Left cardiac atrium (tissue), 4 donors: ENCODE measurements around the gene TEX36. TPM values are rescaled to one million over a fixed set of nuclear protein-coding genes. Genes with fewer than 3 reads are reported as not detected.
"Not testable (repeated sequence)": the region's sequence is repeated elsewhere in the genome, so short reads cannot be mapped to it uniquely, and the experiment has no call there.

Experiments
- ATAC-seq, 2 donors: fragments of 200-7000 bp; cut with Tn5 transposase; one replicate each; pipeline ENCODE4 v1.9.1; 2020; ENCODE audit warnings: mild to moderate bottlenecking in 2 of 2, moderate library complexity in 2 of 2
- DNase-seq: peaks from one replicate; pipeline ENCODE4 v3.0.0-alpha.2; 2020
- intact Hi-C, 2 donors: fragments of 100-400 bp; cut with DNase I; formaldehyde crosslinking; loops; one replicate each; pipeline versions ENCODE4 v1.14.1 to v1.15.1; 2022 to 2023
- long read RNA-seq: library from polyadenylated mRNA; unstranded; transcript quantifications from one replicate; pipeline ENCODE4 v2.0.0, GENCODE V29; 2021
- total RNA-seq, 2 donors: library from RNA; stranded (reverse); fragmentation: NEBNext Ultra II Directional; extraction: Animal tissue kit (Norgen Biotek cat#: 25700); gene quantifications; one replicate each; pipeline ENCODE4 v1.2.1, GENCODE V29; 2021
- donor health status: DM: no; HTN: yes; CAD: no.
- donor health status: DM: no; HTN: yes; CAD: no; lungs with severe emphysema.
- donor health status: DM: yes; HTN: yes; CAD: no.
- donor health status: Dilated cardiomyopathy.

TEX36 gene, protein sequence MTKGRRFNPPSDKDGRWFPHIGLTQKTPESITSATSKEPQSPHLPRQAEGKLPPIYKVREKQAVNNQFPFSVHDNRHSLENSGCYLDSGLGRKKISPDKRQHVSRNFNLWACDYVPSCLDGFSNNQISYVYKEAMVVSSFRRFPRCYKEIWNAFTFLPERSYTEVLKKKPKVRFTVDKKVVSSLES
- total RNA-seq, result not detected
- long read RNA-seq, result 0 reads

DNA sequence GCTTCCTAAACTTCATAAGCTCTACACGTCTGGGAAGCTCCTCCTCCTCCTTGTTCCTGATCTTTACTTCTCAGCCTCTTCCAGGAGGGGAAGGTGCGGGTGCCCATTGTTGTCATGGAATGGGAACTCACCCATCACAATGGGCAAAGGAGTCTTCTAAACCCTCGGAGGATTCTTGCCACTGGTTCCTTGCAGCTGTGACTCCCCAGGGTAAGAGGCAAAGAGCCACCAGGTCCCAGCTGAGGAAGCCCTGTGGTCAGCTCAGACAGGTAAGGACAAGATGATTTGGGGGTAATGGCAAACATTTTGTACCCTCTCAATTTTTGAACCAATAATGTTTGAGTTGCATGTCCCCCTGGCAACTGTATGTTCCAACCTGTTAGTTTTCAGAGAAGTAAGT is at the start of gene TEX36:
Gene TEX36, minus strand, starts transcription at position 101 of the 400 bp plus-strand sequence. CDS start 174 bp downstream, outside the sequence.
- DNase-seq (no peak), ATAC-seq (no peak)
- intact Hi-C loops, result no loop called here

DNA sequence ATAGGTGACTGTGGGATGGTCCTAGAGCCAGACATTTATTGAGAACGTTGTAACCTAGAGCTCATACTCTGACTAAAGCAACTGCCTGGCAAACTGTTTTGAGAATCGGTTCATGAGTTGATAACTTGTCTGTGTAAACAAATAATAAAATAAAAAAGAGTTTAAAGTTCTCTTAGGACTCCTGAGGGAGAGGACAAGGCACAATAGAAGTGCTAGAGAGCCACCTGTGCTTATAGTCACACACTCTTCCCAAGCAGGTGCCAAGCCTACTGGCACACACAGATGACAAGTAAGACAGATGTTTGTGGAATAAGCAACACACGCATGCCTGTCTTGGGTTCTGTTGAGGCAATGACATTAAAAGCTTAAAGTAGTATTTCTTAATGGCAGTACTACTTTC is 44.5 kb upstream of the TEX36 start:
- ATAC-seq (no peak), DNase-seq (no peak)
- intact Hi-C loops, result no loop called here

GRCh38 chr10:125726914-125727313 is 44.0 kb upstream of the TEX36 start:
- no peak for DNase-seq
- intact Hi-C loops, result no loop called here
- ATAC-seq, result no peak

DNA sequence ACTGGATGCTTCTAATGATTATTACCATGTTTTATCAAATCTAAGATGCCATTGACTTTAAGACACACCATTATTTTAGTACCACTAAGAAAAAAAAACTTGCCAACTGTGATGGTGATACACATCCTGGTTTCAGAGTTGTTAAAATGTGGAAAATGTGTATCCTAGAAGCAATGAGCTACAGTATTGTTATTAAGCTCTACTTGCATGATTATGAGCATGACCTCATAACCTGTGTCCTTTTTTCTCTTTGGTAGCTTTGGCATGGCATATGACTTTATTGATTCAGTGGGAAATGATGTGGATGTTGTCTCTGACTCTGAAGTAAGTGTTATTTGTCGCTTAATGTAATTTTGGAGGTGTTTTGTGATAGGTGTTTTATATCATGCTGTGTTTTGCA is 39.8 kb upstream of the TEX36 start:
- intact Hi-C loops, result no loop called here
- ATAC-seq (no peak), DNase-seq (no peak)

DNA sequence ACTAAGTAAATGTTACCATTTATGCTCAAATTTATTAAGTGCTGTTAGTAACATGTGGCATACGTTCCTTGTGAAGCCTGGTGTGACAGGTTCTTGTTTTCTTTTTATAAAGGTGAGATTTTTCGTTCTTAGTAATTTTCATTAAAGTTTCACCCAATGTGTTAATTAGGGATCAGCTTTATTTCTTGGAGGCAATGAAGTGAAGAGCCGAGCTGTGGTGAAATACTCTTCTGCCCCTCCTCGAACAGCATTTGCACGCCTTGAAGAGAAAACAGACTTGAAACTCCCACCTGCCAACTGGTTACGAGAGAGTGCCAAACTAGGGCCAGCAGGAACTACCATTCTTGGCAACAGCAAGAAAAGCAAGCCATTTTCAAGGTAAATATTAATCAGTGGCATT is 38.1 kb upstream of the TEX36 start:
- DNase-seq (no peak), ATAC-seq (no peak)
- intact Hi-C loops, result no loop called here

DNA sequence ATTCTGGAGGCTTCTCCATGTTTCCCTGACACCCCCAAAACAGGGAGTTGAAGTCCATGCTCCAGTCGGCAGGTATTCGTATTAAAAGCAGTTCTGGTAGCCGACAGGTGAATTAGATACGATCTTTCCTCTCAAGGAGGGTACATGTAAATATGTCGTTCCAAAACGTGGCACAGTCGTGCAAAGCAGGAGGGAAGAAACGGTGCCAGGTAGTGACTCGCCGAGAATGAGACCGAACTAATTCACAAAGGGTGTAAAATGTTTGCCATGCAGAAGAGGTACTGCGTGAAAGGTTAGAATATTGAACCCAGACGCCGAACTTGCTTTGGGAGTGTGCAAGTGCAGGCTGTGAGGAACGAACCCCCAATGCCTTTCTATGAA is 37.0 kb upstream of the TEX36 start:
- ATAC-seq (no peak), DNase-seq (no peak)
- intact Hi-C loops, result no loop called here

- DNase-seq (peak; percentile 98), ATAC-seq (peak; percentile 99 to 100)
- intact Hi-C loops, result no loop called here
Measured at GRCh38 chr10:125719173-125720001, 36.4 kb upstream of the TEX36 start, which contains the start of gene EDRF1. TSS of gene EDRF1 (plus strand) at chr10:125719709. CDS start at chr10:125719808, 99 bp downstream.

DNA sequence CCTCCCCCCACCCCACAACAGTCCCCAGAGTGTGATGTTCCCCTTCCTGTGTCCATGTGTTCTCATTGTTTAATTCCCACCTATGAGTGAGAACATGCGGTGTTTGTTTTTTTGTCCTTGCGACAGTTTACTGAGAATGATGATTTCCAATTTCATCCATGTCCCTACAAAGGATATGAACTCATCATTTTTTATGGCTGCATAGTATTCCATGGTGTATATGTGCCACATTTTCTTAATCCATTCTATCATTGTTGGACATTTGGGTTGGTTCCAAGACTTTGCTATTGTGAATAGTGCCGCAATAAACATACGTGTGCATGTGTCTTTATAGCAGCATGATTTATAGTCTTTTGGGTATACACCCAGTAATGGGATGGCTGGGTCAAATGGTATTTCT is 31.8 kb upstream of the TEX36 start:
- DNase-seq, intact Hi-C loops, ATAC-seq: not testable (repeated sequence)

- intact Hi-C loops, result no loop called here
- no peak for ATAC-seq
- DNase-seq, result no peak
Measured at GRCh38 chr10:125711110-125711750, 28.3 kb upstream of the TEX36 start.

DNA sequence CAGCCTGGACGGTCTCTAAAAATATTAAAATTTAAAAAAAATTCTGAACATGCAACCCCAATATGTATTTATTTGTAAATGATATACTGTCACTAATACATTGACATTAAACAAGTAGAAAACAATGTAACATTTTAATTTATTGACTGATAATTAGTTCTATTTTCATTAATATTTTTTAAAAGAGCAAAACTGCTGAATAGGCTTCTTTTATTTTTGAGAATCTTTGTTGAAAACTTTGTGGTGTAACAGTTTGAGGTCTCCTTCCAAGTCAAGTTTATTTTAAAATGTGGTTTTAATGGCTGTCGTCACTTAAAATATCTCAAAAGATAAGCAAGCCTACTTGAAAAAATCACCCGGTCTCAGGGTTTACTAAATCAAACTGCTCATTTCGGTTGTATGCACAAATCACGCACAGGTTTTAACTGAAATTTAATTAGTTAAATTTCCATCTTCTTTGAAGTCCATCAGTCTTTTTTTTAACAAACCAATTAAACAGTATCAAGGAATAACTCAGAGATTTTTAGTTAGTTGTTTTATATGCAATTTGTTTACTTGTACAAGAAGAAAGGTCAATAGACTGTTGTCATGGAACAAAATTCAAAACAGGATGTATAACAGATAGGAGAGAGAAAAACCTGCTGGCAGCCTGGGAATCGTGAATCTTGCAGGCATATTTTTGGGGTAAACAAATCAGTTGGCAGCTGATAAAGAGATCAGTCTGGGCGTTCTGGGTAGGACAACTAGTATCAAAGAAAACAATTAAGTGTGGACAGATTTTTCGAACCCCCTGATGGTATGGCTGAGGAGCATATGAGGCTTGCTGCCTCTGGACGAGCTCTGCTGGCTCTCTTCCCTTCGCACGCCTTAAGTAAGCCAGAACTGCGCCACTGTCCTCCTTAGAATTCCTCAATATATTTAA is 26.9 kb upstream of the TEX36 start:
- intact Hi-C loops, result no loop called here
- DNase-seq (no peak), ATAC-seq (peak; percentile 38 to 51)

DNA sequence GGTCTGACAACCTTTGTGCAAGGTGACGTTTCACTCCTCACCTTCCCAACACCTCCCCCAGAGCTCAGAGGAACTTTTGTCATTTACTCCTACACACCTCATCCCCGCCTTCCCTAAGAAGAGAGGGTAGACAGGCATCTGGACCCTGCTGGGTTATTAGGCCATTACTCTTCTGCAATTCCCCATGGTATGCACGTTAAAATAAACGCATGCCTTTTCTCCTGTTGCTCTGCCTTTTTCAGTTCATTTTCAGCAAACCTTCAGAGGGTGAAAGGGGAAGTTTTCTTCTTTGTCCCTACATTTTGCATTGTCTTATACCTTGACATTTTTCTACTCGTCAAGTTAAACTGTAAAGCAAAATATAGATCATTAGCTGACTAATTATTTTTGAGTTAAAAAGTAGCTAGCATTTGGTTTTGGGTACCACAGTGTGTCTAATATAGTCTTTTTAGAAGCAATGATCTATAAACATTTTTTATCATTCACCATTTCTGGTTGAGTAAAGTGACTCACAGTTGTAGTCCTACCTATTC is 26.1 kb upstream of the TEX36 start:
- intact Hi-C loops, result no loop called here
- ATAC-seq (no peak), DNase-seq (no peak)

DNA sequence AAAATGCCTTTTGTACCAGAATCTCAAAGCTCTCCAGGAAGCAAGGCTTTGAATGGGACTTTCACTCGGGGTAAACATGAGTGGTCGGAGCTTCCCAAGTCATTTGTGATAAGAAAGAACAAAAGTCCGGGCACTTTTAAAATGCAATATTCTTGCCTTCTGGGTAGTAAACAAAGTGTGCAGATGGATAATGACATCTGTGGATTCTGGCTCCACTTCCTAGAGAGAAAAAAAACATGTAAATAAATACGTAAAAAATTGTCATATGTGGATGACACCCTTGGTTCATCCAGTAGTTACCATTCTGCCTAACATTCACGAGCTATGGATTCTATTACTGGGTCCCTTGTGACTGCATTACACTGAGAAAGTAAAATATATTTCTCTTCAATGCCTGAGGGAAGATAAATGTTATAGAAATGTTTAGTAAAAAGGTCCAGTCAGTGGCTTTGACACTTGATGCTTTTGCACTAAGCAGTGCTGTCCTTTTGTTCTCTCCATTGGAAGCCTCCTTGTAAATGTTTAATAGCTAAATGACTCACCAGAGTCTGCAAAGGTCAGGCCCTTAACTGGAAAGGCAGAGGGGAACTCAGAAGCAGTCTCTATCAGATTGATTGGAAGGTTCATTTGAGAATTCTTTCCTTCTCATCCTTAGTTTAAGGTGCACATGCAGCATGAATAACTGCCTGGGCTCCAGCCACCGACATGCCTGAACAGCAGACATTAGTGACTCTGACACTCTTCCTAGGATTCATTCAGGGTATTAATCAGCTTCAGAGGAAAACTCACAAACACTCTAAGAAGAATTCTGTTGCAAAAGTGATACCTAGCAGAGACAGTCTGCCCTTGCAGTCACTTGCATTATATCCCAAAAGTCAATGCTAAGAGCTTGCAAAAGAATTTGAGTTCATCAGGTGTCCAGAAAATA is 24.8 kb upstream of the TEX36 start:
- DNase-seq, result no peak
- intact Hi-C loops, result no loop called here
- peak in 1 of 2 donors; percentile 19 for ATAC-seq

DNA sequence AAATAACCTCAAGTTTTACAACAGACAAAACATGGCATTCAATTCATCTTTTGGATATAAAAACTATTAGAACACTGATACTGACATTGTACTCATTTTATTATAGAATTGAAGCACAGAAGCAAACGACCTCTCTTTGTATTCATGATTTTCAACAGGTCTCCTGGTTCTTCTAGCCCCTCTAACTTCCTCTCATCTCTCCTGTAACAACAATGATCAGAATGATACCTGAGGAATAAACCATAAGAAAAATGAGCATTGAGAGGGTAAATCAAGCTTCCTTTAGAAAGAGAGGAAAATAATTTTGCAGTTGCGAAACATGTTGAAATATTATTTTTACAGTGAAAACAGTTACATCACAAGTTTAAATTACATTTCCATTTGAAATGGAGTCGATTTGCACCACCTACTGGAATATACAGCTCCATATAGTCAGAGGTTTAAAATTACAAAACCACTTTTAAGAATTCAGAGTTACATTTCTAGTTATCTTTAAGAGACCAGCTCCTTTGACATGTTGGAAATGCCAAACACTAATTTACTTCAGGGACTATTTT is 17.5 kb upstream of the TEX36 start:
- intact Hi-C loops, result no loop called here
- no peak for ATAC-seq
- DNase-seq, result no peak

GRCh38 chr10:125699562-125700143 is 16.7 kb upstream of the TEX36 start:
- intact Hi-C loops, result no loop called here
- ATAC-seq (no peak), DNase-seq (no peak)

DNA sequence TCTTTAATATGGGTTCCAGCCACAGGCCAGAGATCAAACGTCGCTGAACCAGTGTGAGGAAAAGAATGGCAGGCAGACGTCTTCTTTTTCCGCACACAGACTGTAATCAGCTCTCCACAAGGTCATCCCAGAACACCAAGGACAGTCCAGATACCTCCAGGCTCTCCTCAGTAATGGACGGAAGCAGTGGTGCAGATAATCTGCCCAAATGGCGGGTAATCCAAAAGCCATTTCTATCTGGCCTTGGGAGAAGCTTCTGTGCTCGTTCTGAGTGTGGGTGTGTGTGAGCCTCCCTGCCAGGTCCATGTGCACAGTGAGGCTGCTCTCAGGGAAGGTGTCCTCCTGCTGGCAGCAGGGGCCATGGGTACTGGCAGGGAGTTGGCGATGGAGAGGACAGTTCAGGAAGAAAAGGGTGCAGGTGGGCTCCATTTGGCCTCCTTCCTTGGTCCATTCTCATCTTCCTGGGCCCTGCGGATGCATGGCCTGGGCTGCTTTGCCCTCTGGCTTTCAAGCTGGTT is 15.6 kb upstream of the TEX36 start:
- DNase-seq, result no peak
- ATAC-seq, result no peak
- intact Hi-C loops, result no loop called here

GRCh38 chr10:125696884-125697283 is 13.9 kb upstream of the TEX36 start:
- intact Hi-C loops, DNase-seq, ATAC-seq: not testable (repeated sequence)

- intact Hi-C loops, result no loop called here
- ATAC-seq (no peak), DNase-seq (no peak)
Measured at GRCh38 chr10:125694883-125695282, 11.9 kb upstream of the TEX36 start.
